Measurements from ENCODE around the gene HRAS. TPM values are rescaled to one million over a fixed set of nuclear protein-coding genes. Genes with fewer than 3 reads are reported as not detected.

HRAS gene
- total RNA-seq, 1 donor from 2014 or later: 150 TPM

- FAIRE-seq (no peak), DNase-seq (ENCODE audit: low read depth) (no peak)
- no peak for TF ChIP-seq CTCF (IDR thresholded peaks at IDR 0.05; ENCODE audit: insufficient read depth, low read length, severe bottlenecking)
- H3K4me3 ChIP-seq (ENCODE audit: low read depth, low read length): no peak overlapping the region
- H3K36me3 ChIP-seq (ENCODE audit: control insufficient read depth, insufficient read depth, low read length): no peaks in the 10 kb centered on the region
- peaks cover 2% of the 10 kb centered on the region for H3K27me3 ChIP-seq (ENCODE audit: control insufficient read depth, insufficient read depth, low read length)
Observed at GRCh38 chr11:551131-551530, 15.8 kb upstream of the HRAS start.

- Histone ChIP-seq H3K27me3 (ENCODE audit: control insufficient read depth, insufficient read depth, low read length) (peaks cover 2% of the 10 kb centered on the region), H3K4me3 (ENCODE audit: low read depth, low read length) (no peak overlapping the region), H3K36me3 (ENCODE audit: control insufficient read depth, insufficient read depth, low read length) (no peaks in the 10 kb centered on the region)
- TF ChIP-seq CTCF (IDR thresholded peaks at IDR 0.05; ENCODE audit: insufficient read depth, low read length, severe bottlenecking): no peak
- DNase-seq (ENCODE audit: low read depth) (no peak), FAIRE-seq (no peak)
Observed at GRCh38 chr11:550746-551085, 15.3 kb upstream of the HRAS start.

GRCh38 chr11:550021-550745 is 14.8 kb upstream of the HRAS start:
- H3K36me3 ChIP-seq (ENCODE audit: control insufficient read depth, insufficient read depth, low read length): no peaks in the 10 kb centered on the region
- TF ChIP-seq CTCF (IDR thresholded peaks at IDR 0.05; ENCODE audit: insufficient read depth, low read length, severe bottlenecking): no peak
- DNase-seq (ENCODE audit: low read depth) (no peak), FAIRE-seq (no peak)
- H3K27me3 ChIP-seq (ENCODE audit: control insufficient read depth, insufficient read depth, low read length): peaks cover 2% of the 10 kb centered on the region
- no peak overlapping the region for H3K4me3 ChIP-seq (ENCODE audit: low read depth, low read length)

- no peak for FAIRE-seq
- no peaks in the 10 kb centered on the region for H3K36me3 ChIP-seq (ENCODE audit: control insufficient read depth, insufficient read depth, low read length)
- H3K4me3 ChIP-seq (ENCODE audit: low read depth, low read length): no peak overlapping the region
- peaks cover 2% of the 10 kb centered on the region for H3K27me3 ChIP-seq (ENCODE audit: control insufficient read depth, insufficient read depth, low read length)
- no peak for TF ChIP-seq CTCF (IDR thresholded peaks at IDR 0.05; ENCODE audit: insufficient read depth, low read length, severe bottlenecking)
- no peak for DNase-seq (ENCODE audit: low read depth)
Observed at GRCh38 chr11:548700-549603, 13.6 kb upstream of the HRAS start.

GRCh38 chr11:545171-545570 is 9.8 kb upstream of the HRAS start:
- TF ChIP-seq CTCF (IDR thresholded peaks at IDR 0.05; ENCODE audit: insufficient read depth, low read length, severe bottlenecking): no peak
- Histone ChIP-seq H3K27me3 (ENCODE audit: control insufficient read depth, insufficient read depth, low read length) (no peaks in the 10 kb centered on the region), H3K4me3 (ENCODE audit: low read depth, low read length) (no peak overlapping the region), H3K36me3 (ENCODE audit: control insufficient read depth, insufficient read depth, low read length) (no peaks in the 10 kb centered on the region)
- DNase-seq (ENCODE audit: low read depth): no peak
- no peak for FAIRE-seq
